BLaER1 (cell line): ENCODE data around the gene ITGA3.

Source experiments
- H3K27ac ChIP-seq: shearing (Covaris generic); formaldehyde crosslinking; 2 replicates; pipeline ENCODE4 v1.8.1; 2022
- H3K27me3 ChIP-seq: shearing (Covaris generic); formaldehyde crosslinking; 2 replicates; pipeline ENCODE4 v1.8.1; 2022
- H3K36me3 ChIP-seq: shearing (Covaris generic); formaldehyde crosslinking; 2 replicates; pipeline ENCODE4 v1.8.1; 2022
- H3K4me1 ChIP-seq: shearing (Covaris generic); formaldehyde crosslinking; 2 replicates; pipeline ENCODE4 v1.8.1; 2022
- H3K4me2 ChIP-seq: shearing (Covaris generic); formaldehyde crosslinking; 2 replicates; pipeline ENCODE4 v1.8.1; 2022
- H3K4me3 ChIP-seq: shearing (Covaris generic); formaldehyde crosslinking; 2 replicates; pipeline ENCODE4 v1.8.1; 2022
- H3K9ac ChIP-seq: shearing (Covaris generic); formaldehyde crosslinking; 2 replicates; pipeline ENCODE4 v1.8.1; 2022
- H3K9me3 ChIP-seq: shearing (Covaris generic); formaldehyde crosslinking; 2 replicates; pipeline ENCODE4 v1.8.1; 2022
- H4K20me1 ChIP-seq: shearing (Covaris generic); formaldehyde crosslinking; 2 replicates; pipeline ENCODE4 v1.8.1; 2022
- Cebpa-rat ChIP-seq: shearing (Covaris generic); IDR thresholded peaks from 2 replicates; pipeline ENCODE4 v1.8.1; 2022

Gene ITGA3

GRCh38 chr17:50096758-50097157 is 40.8 kb downstream of the ITGA3 start:
- no peaks in the 10 kb centered on the region for H3K27me3 ChIP-seq
- H3K4me3 ChIP-seq: no peak overlapping the region; the same call in 1 of the 2 replicates
- peak overlapping the region; percentile 78; the same call in 1 of the 2 replicates for H3K9ac ChIP-seq
- H3K4me1 ChIP-seq: peaks cover 17% of the 10 kb centered on the region
- H4K20me1 ChIP-seq: peaks cover 7% of the 10 kb centered on the region
- H3K4me2 ChIP-seq: peak overlapping the region; percentile 99
- no peaks in the 10 kb centered on the region for H3K9me3 ChIP-seq
- no peak overlapping the region for H3K27ac ChIP-seq
- TF ChIP-seq Cebpa-rat: no peak
- peaks cover 41% of the 10 kb centered on the region for H3K36me3 ChIP-seq

- no peaks in the 10 kb centered on the region for H3K27me3 ChIP-seq
- H3K4me1 ChIP-seq: peaks cover 23% of the 10 kb centered on the region
- TF ChIP-seq Cebpa-rat: no peak
- no peak overlapping the region for H3K4me3 ChIP-seq
- H3K27ac ChIP-seq: no peak overlapping the region
- H3K9ac ChIP-seq: 0 out of 2 replicates have a peak overlapping the region, but pooled peaks have one; percentile 3
- peaks cover 7% of the 10 kb centered on the region for H4K20me1 ChIP-seq
- no peak overlapping the region for H3K4me2 ChIP-seq
- peaks cover 41% of the 10 kb centered on the region for H3K36me3 ChIP-seq
- no peaks in the 10 kb centered on the region for H3K9me3 ChIP-seq
Measured at GRCh38 chr17:50097455-50097854, 41.5 kb downstream of the ITGA3 start.

DNA sequence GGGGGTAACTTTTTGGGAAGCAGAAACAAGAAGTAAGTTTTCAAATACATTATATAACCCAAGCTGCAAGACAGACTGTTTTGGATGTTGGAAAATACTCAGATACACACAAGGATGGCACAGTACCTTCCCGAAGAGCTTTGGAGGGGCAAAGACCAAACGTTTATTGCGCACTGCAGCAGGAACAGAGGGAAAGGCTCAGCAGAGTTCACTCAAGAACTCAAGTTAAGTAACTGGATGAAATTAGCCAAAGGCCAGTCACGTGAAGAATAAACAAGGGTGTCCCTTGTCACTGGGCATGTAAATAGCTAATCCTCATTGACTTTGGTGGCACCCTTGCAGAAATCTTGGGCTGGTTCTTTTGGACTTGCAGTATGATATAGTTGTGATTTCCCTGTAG is 42.0 kb downstream of the ITGA3 start:
- H4K20me1 ChIP-seq: peaks cover 7% of the 10 kb centered on the region
- TF ChIP-seq Cebpa-rat: no peak
- no peaks in the 10 kb centered on the region for H3K9me3 ChIP-seq
- H3K4me1 ChIP-seq: peaks cover 24% of the 10 kb centered on the region
- H3K36me3 ChIP-seq: peaks cover 41% of the 10 kb centered on the region
- no peaks in the 10 kb centered on the region for H3K27me3 ChIP-seq
- no peak overlapping the region for H3K4me3 ChIP-seq
- H3K27ac ChIP-seq: no peak overlapping the region
- H3K9ac ChIP-seq: 0 out of 2 replicates have a peak overlapping the region, but pooled peaks have one; percentile 3
- no peak overlapping the region for H3K4me2 ChIP-seq

- Histone ChIP-seq H4K20me1 (peaks cover 7% of the 10 kb centered on the region), H3K27ac (no peak overlapping the region), H3K4me2 (no peak overlapping the region), H3K4me1 (peaks cover 24% of the 10 kb centered on the region), H3K4me3 (no peak overlapping the region), H3K9me3 (no peaks in the 10 kb centered on the region), H3K36me3 (peaks cover 41% of the 10 kb centered on the region), H3K9ac (no peak overlapping the region), H3K27me3 (no peaks in the 10 kb centered on the region)
- TF ChIP-seq Cebpa-rat: no peak
Measured at GRCh38 chr17:50098583-50098982, 42.7 kb downstream of the ITGA3 start.

DNA sequence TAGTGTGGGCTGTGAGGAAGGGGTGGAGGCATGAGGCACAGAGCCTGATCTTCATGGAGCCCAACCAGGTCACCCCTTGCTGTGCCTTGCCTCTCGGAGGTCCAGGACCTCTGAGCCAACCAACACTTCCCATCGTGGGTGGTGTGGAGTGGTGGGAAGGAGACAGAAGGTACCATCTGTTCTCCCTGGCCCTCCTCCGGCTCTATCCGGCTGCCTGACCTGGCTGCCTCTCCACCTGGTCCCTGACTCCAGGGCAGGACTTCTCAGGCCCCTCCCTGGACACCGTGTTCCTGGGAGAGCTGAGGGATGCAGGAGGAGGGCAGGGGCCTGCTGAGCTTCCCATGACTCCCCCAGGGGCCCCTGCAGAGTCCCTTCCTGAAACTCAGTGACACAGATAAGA is 43.1 kb downstream of the ITGA3 start:
- H3K4me2 ChIP-seq: no peak overlapping the region
- no peaks in the 10 kb centered on the region for H3K27me3 ChIP-seq
- peaks cover 7% of the 10 kb centered on the region for H4K20me1 ChIP-seq
- no peaks in the 10 kb centered on the region for H3K9me3 ChIP-seq
- no peak for TF ChIP-seq Cebpa-rat
- H3K9ac ChIP-seq: no peak overlapping the region
- peaks cover 24% of the 10 kb centered on the region for H3K4me1 ChIP-seq
- H3K36me3 ChIP-seq: peaks cover 41% of the 10 kb centered on the region
- no peak overlapping the region for H3K27ac ChIP-seq
- H3K4me3 ChIP-seq: no peak overlapping the region

DNA sequence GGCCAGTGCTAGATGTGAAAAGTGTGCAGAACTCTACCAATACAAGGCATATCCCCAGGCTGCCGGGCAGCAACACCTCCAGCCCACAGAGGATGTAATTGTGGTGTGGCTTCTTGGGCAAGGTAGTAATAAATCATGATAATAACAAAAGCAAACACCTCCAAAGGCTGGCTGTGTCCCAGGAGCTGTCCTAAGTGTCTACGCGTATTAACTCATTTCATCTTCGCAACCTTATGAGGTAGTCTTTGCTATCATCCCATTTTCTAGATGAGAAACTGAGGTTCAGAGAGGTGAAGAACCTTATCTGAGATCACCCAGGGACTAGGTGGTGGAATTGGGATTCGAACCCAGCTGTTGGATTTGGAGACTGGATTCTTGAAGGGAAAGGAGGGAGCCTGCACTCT is 44.6 kb downstream of the ITGA3 start:
- H3K4me3 ChIP-seq: no peak overlapping the region
- H3K27me3 ChIP-seq: no peaks in the 10 kb centered on the region
- H3K4me1 ChIP-seq: peaks cover 19% of the 10 kb centered on the region
- no peaks in the 10 kb centered on the region for H3K9me3 ChIP-seq
- no peak for TF ChIP-seq Cebpa-rat
- H4K20me1 ChIP-seq: peaks cover 7% of the 10 kb centered on the region
- H3K4me2 ChIP-seq: no peak overlapping the region
- peaks cover 54% of the 10 kb centered on the region for H3K36me3 ChIP-seq
- no peak overlapping the region for H3K27ac ChIP-seq
- no peak overlapping the region for H3K9ac ChIP-seq

GRCh38 chr17:50100921-50101345 is 45.0 kb downstream of the ITGA3 start:
- H3K4me3 ChIP-seq: no peak overlapping the region
- no peak overlapping the region for H3K4me2 ChIP-seq
- no peak overlapping the region for H3K27ac ChIP-seq
- no peaks in the 10 kb centered on the region for H3K27me3 ChIP-seq
- H3K9me3 ChIP-seq: no peaks in the 10 kb centered on the region
- no peak for TF ChIP-seq Cebpa-rat
- peaks cover 4% of the 10 kb centered on the region for H4K20me1 ChIP-seq
- H3K9ac ChIP-seq: no peak overlapping the region
- peaks cover 57% of the 10 kb centered on the region for H3K36me3 ChIP-seq
- peaks cover 15% of the 10 kb centered on the region for H3K4me1 ChIP-seq

- no peaks in the 10 kb centered on the region for H3K27me3 ChIP-seq
- no peaks in the 10 kb centered on the region for H3K9me3 ChIP-seq
- H3K4me3 ChIP-seq: no peak overlapping the region
- H3K9ac ChIP-seq: peak overlapping the region; percentile 29; the same call in 1 of the 2 replicates
- peaks cover 58% of the 10 kb centered on the region for H3K36me3 ChIP-seq
- H3K4me1 ChIP-seq: peaks cover 9% of the 10 kb centered on the region
- H4K20me1 ChIP-seq: no peaks in the 10 kb centered on the region; the same call in 1 of the 2 replicates
- H3K4me2 ChIP-seq: no peak overlapping the region
- TF ChIP-seq Cebpa-rat: no peak
- H3K27ac ChIP-seq: no peak overlapping the region
Measured at GRCh38 chr17:50101346-50102163, 45.6 kb downstream of the ITGA3 start.

- Histone ChIP-seq H3K9ac (peak overlapping the region; percentile 29; the same call in 1 of the 2 replicates), H3K27me3 (no peaks in the 10 kb centered on the region), H3K4me2 (no peak overlapping the region), H3K27ac (no peak overlapping the region), H4K20me1 (no peaks in the 10 kb centered on the region; the same call in 1 of the 2 replicates), H3K4me1 (peaks cover 7% of the 10 kb centered on the region), H3K9me3 (no peaks in the 10 kb centered on the region), H3K4me3 (no peak overlapping the region), H3K36me3 (peaks cover 63% of the 10 kb centered on the region)
- TF ChIP-seq Cebpa-rat: no peak
Measured at GRCh38 chr17:50102164-50102991, 46.5 kb downstream of the ITGA3 start.

GRCh38 chr17:50103252-50103651 is 47.3 kb downstream of the ITGA3 start:
- H3K4me2 ChIP-seq: no peak overlapping the region
- H3K9ac ChIP-seq: no peak overlapping the region
- H3K27me3 ChIP-seq: no peaks in the 10 kb centered on the region
- H3K9me3 ChIP-seq: no peaks in the 10 kb centered on the region
- H4K20me1 ChIP-seq: no peaks in the 10 kb centered on the region; the same call in 1 of the 2 replicates
- H3K36me3 ChIP-seq: peaks cover 62% of the 10 kb centered on the region
- H3K27ac ChIP-seq: no peak overlapping the region
- no peak overlapping the region for H3K4me3 ChIP-seq
- peaks cover 7% of the 10 kb centered on the region for H3K4me1 ChIP-seq
- no peak for TF ChIP-seq Cebpa-rat
